Epithelial cell of proximal tubule (primary cell): Measurements from ENCODE around the gene TICAM2. TPM values are rescaled to one million over a fixed set of nuclear protein-coding genes. Genes with fewer than 3 reads are reported as not detected.

ENCODE experiments used
- DNase-seq: peaks from one replicate; pipeline ENCODE4 v3.0.0-alpha.2; 2011; ENCODE audit warnings: low read depth
- H3K4me3 ChIP-seq: 2 replicates; pipeline ENCODE4 v1.5.1; 2011; ENCODE audit warnings: low read depth, mild to moderate bottlenecking, low read length
- total RNA-seq: library from RNA; depleted of rRNA; stranded (reverse); fragments of >200 nt; gene quantifications from 2 replicates; pipeline ENCODE4 v1.2.3, GENCODE V29; 2015
- TF ChIP-seq, protein P1 (sequence below): conservative IDR thresholded peaks from 2 replicates; pipeline ENCODE4 v1.5.1; 2012; ENCODE audit warnings: low read depth, mild to moderate bottlenecking, low read length

Gene TICAM2
- total RNA-seq, 1 donor from 2014 or later, result 1.7 TPM

DNA sequence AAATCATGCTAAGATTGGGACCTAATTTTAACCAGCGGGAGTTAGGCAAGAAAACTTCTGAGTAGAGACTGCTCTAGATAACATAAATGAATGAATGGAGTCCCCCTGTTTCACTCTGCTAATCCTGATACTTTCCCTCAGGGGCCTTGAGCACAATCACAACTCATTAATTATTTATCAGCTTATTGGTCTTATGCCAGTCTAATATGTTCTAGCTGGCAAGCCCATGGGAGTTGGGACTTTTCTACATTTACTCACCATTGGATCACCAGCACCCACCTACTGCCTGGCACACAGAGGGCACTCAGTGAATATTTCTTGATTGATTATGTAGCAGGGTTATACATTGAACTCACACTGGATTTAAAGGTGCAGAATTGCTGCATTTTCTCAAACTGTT, 37.1 kb upstream of the TICAM2 start:
- no peak overlapping the region for H3K4me3 ChIP-seq
- no peak for DNase-seq
- TF ChIP-seq, protein P1, sequence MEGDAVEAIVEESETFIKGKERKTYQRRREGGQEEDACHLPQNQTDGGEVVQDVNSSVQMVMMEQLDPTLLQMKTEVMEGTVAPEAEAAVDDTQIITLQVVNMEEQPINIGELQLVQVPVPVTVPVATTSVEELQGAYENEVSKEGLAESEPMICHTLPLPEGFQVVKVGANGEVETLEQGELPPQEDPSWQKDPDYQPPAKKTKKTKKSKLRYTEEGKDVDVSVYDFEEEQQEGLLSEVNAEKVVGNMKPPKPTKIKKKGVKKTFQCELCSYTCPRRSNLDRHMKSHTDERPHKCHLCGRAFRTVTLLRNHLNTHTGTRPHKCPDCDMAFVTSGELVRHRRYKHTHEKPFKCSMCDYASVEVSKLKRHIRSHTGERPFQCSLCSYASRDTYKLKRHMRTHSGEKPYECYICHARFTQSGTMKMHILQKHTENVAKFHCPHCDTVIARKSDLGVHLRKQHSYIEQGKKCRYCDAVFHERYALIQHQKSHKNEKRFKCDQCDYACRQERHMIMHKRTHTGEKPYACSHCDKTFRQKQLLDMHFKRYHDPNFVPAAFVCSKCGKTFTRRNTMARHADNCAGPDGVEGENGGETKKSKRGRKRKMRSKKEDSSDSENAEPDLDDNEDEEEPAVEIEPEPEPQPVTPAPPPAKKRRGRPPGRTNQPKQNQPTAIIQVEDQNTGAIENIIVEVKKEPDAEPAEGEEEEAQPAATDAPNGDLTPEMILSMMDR, result no peak

DNA sequence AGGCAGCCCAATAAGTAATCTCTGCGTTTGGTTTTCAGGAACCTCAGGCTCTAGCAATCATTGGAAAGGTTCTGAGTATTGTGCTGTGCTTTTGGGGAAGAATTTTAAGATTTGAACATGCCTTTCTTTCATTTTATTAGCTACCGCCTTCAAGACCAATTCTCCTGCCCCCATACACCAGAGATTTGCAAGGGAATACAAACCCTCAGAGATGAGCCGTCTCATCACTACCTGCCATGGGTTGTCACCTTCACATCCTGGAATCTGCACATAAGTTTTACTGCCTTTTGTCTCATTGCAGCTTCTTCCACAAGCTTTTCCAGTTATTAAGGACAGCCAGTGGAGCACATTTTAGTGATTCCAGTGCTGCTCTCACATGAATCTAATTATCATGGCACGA, 35.2 kb upstream of the TICAM2 start:
- no peak overlapping the region for H3K4me3 ChIP-seq
- TF ChIP-seq, protein P1, result no peak
- no peak for DNase-seq

DNA sequence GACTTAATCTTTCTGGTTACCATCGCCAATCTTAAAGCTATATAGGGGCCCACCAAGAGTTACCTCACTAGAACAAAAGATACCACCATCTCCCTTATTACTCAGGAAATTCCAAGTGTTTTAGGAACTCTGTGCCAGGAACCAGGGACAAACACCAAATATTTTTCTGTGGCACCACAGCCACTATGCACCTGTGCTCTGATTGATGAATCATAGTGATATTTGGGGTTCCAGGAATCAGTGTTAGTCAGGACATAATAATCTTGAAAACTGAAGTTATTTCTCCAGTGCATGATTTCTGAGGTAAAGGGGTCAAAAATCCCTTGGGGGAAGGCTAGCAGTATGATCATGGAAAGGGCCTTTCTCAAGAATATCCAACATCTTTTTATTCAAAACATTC, 33.7 kb upstream of the TICAM2 start:
- TF ChIP-seq, protein P1, result no peak
- no peak for DNase-seq
- H3K4me3 ChIP-seq, result no peak overlapping the region

DNA sequence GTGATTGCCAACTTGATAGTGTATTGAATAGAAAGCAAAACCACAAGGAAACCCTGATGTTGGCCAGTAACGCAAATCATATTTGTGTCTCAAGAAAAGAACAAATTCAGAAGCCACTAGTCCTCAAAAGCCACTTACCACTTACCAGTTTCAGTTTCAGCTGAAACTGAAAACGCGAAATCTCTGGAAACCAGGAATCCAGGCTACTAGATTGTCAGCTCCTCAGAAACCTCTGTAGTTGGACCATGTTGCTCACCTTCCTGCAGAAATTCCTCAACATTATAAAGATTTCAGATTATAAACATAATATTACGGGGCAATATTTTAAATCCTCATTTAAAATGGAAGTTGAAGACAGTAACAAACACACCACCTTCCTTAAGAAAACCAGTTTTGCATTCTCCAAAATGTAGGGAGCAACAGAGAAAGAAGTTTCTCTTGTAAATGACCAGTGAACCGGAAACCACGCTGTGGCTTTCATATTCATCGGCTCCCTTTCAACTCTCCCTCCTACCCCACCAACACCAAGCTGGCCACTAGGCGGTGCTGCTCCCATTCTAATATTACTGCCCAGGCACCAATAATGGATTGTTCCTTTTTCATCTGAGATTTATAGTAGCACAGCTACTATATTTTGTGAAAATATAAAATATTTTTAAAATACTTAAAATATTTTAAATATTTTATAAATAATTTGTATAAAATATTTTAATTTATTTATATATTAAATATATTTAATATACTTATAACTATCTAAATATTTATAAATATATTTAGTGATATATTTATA, 32.3 kb upstream of the TICAM2 start:
- TF ChIP-seq, protein P1, result peak; percentile 98
- peak overlapping the region; percentile 28 for H3K4me3 ChIP-seq
- no peak for DNase-seq

DNA sequence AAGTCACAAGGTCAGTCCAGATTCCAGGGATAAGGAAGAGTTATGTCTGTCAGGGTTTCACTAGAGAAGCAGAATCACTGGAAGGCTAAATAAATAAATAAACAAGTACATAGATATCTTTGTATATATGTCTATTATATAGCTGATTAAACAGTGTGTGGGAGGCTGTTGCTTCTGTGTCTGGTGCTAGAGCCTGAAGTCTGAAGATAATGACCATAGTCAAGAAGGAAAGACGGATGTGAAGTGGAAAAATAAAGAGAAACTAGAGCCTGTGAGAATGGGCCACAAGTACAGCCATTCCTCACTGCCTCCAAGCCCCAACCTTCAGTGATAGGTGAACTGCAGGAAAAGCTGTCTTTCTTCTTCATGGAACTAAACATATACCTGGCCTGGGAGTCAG, 27.6 kb upstream of the TICAM2 start:
- no peak for DNase-seq
- TF ChIP-seq, protein P1, result no peak

DNA sequence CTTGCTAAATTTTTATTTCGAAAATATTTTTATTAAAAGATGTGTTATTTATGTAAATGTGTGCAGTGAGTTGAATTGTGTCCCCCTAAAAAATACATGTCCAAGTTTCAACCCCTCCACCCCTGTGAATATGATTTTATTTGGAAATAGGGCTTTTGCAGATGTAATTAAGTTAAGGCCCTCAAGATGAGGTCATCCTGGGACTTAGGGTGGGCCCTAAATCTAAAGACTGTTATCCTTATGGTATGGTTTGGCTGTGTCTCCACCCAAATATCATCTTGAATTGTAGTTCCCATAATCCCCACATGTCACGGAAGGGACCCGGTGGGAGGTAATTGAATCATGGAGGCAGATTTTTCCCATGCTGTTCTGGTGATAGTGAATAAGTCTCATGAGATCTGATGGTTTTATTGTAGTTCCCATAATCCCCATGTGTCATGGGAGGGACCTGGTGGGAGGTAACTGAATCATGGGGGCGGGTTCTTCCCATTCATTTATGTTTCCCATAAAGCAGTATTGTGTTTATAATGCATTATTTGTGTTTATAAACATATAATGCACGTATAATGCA, 25.1 kb upstream of the TICAM2 start:
- TF ChIP-seq, protein P1, result no peak
- no peak for DNase-seq
- no peak overlapping the region for H3K4me3 ChIP-seq

More for the DNA sequence above, 27.6 kb upstream of the TICAM2 start:
- no peak overlapping the region for H3K4me3 ChIP-seq

DNA sequence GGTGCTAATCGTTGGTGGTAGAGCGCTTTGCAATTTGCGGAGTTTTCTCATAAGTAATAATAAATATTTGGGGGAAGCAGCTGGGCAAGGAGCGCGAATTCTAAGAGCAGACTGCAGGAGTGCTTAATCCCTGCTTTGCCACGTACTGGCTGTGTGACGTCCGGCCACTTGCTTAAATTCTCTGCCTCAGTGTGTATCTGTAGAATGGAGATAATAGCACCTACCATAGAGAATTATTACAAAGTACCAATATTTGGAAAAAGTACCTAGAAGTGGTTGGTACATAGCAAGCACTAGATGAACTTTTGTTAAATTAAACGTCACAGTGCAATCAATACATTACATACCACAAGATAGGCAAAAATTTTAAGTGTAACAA, 24.2 kb upstream of the TICAM2 start:
- TF ChIP-seq, protein P1, result no peak
- H3K4me3 ChIP-seq, result peak overlapping the region; percentile 90
- DNase-seq, result no peak
